Neural progenitor cell (in vitro differentiated cells): Measurements from ENCODE around the gene ZMIZ1. TPM values are rescaled to one million over a fixed set of nuclear protein-coding genes. Genes with fewer than 3 reads are reported as not detected.

Experiments used
- DNase-seq: peaks from one replicate; pipeline ENCODE4 v3.0.0-alpha.2; 2016; ENCODE audit warnings: low spot score
- H2AFZ ChIP-seq: fragments of 200-600 bp; sonication (generic); replicated peaks from 2 replicates; pipeline ENCODE4 v1.6.1; 2016; ENCODE audit warnings: antibody characterized with exemption
- H3F3A ChIP-seq: fragments of 200-600 bp; sonication (generic); 2 replicates; pipeline ENCODE4 v1.6.1; 2016; ENCODE audit warnings: antibody characterized with exemption, low read depth
- H3K27ac ChIP-seq: fragments of 200-600 bp; sonication (generic); 2 replicates; pipeline ENCODE4 v1.5.1; 2016; ENCODE audit warnings: mild to moderate bottlenecking
- H3K27me3 ChIP-seq: fragments of 200-600 bp; sonication (generic); 2 replicates; pipeline ENCODE4 v1.6.1; 2016; ENCODE audit warnings: mild to moderate bottlenecking, moderate library complexity
- H3K36me3 ChIP-seq: fragments of 200-600 bp; sonication (generic); 2 replicates; pipeline ENCODE4 v1.5.1; 2016
- H3K4me1 ChIP-seq: fragments of 200-600 bp; sonication (generic); 2 replicates; pipeline ENCODE4 v1.6.1; 2016; ENCODE audit warnings: mixed run types
- H3K4me2 ChIP-seq: fragments of 200-600 bp; sonication (generic); 2 replicates; pipeline ENCODE4 v1.6.1; 2016
- H3K4me3 ChIP-seq: fragments of 200-600 bp; sonication (generic); 2 replicates; pipeline ENCODE4 v1.5.1; 2016
- H3K79me2 ChIP-seq: fragments of 200-600 bp; sonication (generic); 2 replicates; pipeline ENCODE4 v1.6.1; 2016; ENCODE audit warnings: low read depth
- H3K9ac ChIP-seq: fragments of 200-600 bp; sonication (generic); 2 replicates; pipeline ENCODE4 v1.6.1; 2016
- H3K9me3 ChIP-seq: fragments of 200-600 bp; sonication (generic); 2 replicates; pipeline ENCODE4 v1.5.1; 2016; ENCODE audit warnings: low read depth
- H4K20me1 ChIP-seq: fragments of 200-600 bp; sonication (generic); 2 replicates; pipeline ENCODE4 v1.6.1; 2016; ENCODE audit warnings: low read depth
- H3K27ac Mint-ChIP-seq: 3 replicates; pipeline ENCODE4 v1.8.0; 2021; ENCODE audit warnings: mixed read lengths
- H3K27me3 Mint-ChIP-seq: 2 replicates; pipeline ENCODE4 v1.8.0; 2022; ENCODE audit warnings: low read depth, mild to moderate bottlenecking, inconsistent platforms, moderate library complexity, mixed read lengths; ENCODE audit not compliant: insufficient read depth
- H3K36me3 Mint-ChIP-seq: 3 replicates; pipeline ENCODE4 v1.8.0; 2021; ENCODE audit warnings: mixed read lengths
- H3K4me1 Mint-ChIP-seq: 3 replicates; pipeline ENCODE4 v1.8.0; 2021; ENCODE audit warnings: mixed read lengths
- H3K4me3 Mint-ChIP-seq: 3 replicates; pipeline ENCODE4 v1.8.0; 2021; ENCODE audit warnings: mild to moderate bottlenecking, moderate library complexity, mixed read lengths
- H3K9me3 Mint-ChIP-seq: 3 replicates; pipeline ENCODE4 v1.8.0; 2020; ENCODE audit warnings: mixed read lengths
- EZH2 ChIP-seq: fragments of 200-600 bp; sonication (generic); IDR thresholded peaks from 2 replicates; pipeline ENCODE4 v1.6.1; 2017; ENCODE audit warnings: antibody characterized with exemption, mild to moderate bottlenecking, moderate library complexity
- EZH2phosphoT487 ChIP-seq: fragments of 200-600 bp; sonication (generic); IDR thresholded peaks from 2 replicates; pipeline ENCODE4 v1.6.1; 2017; ENCODE audit warnings: antibody characterized with exemption
- total RNA-seq: library from RNA; depleted of rRNA; stranded (reverse); fragments of >200 nt; gene quantifications from 2 replicates; pipeline ENCODE4 v1.2.3, GENCODE V29; 2015; ENCODE audit warnings: low replicate concordance
- TF ChIP-seq, protein P1 (sequence below): fragments of 200-600 bp; sonication (generic); IDR thresholded peaks from 2 replicates; pipeline ENCODE4 v1.5.1; 2017; ENCODE audit warnings: antibody characterized with exemption, mild to moderate bottlenecking

Gene ZMIZ1
- total RNA-seq, 1 donor from 2014 or later, result 5.8 TPM

DNA sequence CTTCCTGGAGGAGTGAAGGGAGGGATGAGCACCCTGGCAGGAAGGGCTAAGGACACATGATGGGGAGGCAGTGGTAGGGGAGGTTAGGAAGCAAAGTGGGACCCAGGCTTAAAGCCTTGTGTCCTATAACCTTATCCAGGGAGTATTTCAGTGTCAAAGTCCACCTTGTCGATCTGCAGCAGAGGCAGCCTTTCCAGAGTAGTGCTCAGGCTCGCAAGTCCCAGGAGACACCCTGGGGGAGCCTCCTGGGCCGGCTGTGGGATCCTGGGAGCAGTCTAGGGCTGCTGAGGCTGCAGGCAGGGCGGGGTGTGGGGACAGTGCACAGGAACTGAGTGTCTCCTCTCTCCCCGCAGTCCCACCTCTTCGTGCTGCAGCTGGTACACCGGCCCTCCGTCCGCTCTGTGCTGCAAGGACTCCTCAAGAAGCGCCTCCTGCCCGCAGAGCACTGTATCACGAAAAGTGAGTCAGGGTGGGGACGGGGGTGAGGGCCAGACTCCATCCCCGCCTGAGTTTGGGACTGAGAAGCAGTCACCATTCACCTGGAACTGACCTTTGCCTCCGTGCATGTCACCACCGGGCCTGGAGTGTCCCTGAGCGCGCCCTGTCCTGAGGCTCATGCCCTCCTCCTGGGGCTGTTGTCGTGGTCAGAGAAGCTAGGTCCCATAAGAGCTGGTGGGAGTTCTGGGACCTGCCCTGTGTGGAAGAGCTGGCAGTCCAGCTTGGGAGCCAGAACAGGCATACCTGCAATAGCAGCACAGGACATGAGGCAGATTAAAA is 233.2 kb downstream of the ZMIZ1 start:
- Histone ChIP-seq H4K20me1 (no peaks in the 10 kb centered on the region), H3K27me3 (no peaks in the 10 kb centered on the region), H3K9me3 (no peaks in the 10 kb centered on the region), H3K9ac (no peak overlapping the region), H3K4me2 (no peak overlapping the region), H3F3A (no peaks in the 10 kb centered on the region), H2AFZ (no peak overlapping the region), H3K4me1 (no peaks in the 10 kb centered on the region), H3K79me2 (no peaks in the 10 kb centered on the region), H3K4me3 (no peak overlapping the region), H3K36me3 (no peaks in the 10 kb centered on the region), H3K27ac (no peak overlapping the region)
- no peak for DNase-seq
- no peaks in the 10 kb centered on the region for H3K27me3 Mint-ChIP-seq
- no peak overlapping the region for H3K4me3 Mint-ChIP-seq
- no peak overlapping the region for H3K27ac Mint-ChIP-seq
- H3K36me3 Mint-ChIP-seq, result peaks cover 31% of the 10 kb centered on the region
- no peak for TF ChIP-seq EZH2phosphoT487
- TF ChIP-seq EZH2, result no peak
- TF ChIP-seq, protein P1, sequence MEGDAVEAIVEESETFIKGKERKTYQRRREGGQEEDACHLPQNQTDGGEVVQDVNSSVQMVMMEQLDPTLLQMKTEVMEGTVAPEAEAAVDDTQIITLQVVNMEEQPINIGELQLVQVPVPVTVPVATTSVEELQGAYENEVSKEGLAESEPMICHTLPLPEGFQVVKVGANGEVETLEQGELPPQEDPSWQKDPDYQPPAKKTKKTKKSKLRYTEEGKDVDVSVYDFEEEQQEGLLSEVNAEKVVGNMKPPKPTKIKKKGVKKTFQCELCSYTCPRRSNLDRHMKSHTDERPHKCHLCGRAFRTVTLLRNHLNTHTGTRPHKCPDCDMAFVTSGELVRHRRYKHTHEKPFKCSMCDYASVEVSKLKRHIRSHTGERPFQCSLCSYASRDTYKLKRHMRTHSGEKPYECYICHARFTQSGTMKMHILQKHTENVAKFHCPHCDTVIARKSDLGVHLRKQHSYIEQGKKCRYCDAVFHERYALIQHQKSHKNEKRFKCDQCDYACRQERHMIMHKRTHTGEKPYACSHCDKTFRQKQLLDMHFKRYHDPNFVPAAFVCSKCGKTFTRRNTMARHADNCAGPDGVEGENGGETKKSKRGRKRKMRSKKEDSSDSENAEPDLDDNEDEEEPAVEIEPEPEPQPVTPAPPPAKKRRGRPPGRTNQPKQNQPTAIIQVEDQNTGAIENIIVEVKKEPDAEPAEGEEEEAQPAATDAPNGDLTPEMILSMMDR, result no peak
- no peaks in the 10 kb centered on the region for H3K4me1 Mint-ChIP-seq
- H3K9me3 Mint-ChIP-seq, result no peaks in the 10 kb centered on the region

DNA sequence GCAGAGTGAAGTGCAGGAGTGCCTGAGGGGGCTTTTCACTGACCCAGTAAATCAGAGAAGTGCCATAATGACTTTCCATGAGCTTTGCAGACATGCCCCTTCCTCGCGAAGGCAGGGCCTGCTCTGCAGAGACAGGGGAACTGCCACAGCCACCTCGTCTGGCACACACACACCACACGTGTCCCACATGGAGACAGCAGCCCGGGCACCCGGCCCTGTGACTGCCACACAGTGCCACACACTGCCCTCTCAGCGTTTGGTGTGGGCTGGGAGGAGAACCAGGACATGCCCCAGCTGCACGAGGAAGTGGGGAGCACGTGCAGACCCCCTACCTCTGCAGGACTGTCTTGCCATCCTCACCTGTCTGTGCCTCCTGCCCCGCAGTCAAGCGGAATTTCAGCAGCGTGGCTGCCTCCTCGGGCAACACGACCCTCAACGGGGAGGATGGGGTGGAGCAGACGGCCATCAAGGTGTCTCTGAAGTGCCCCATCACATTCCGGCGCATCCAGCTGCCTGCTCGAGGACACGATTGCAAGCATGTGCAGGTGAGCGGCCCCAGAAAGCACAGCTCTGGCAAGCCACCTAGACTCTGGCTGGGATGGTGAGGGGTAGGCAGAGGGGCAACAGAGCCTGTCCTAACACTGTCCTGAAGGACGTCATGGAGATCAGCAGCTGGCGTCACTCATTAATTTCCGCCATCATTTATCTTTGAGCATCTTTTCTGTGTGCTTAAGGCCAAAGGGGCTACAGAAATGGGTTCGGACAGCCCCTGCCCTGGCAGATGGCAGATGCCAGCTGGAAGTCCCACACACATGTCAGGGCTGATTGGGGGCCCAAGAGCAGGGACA is 235.1 kb downstream of the ZMIZ1 start:
- H3K79me2 ChIP-seq, result no peaks in the 10 kb centered on the region
- H3K4me1 ChIP-seq, result no peaks in the 10 kb centered on the region
- H3K4me3 Mint-ChIP-seq, result no peak overlapping the region
- H3K4me3 ChIP-seq, result no peak overlapping the region
- no peak for DNase-seq
- H3F3A ChIP-seq, result no peaks in the 10 kb centered on the region
- peaks cover 3% of the 10 kb centered on the region for H3K27me3 Mint-ChIP-seq
- H3K9me3 Mint-ChIP-seq, result no peaks in the 10 kb centered on the region
- no peak overlapping the region for H3K9ac ChIP-seq
- H3K9me3 ChIP-seq, result no peaks in the 10 kb centered on the region
- no peak overlapping the region for H2AFZ ChIP-seq
- no peaks in the 10 kb centered on the region for H3K27me3 ChIP-seq
- no peak overlapping the region for H3K4me2 ChIP-seq
- TF ChIP-seq, protein P1, result no peak
- TF ChIP-seq EZH2phosphoT487 (no peak), EZH2 (no peak)
- H3K27ac Mint-ChIP-seq, result no peak overlapping the region
- H3K4me1 Mint-ChIP-seq, result no peaks in the 10 kb centered on the region
- H3K36me3 ChIP-seq, result no peaks in the 10 kb centered on the region
- no peaks in the 10 kb centered on the region for H4K20me1 ChIP-seq
- H3K27ac ChIP-seq, result no peak overlapping the region
- peaks cover 27% of the 10 kb centered on the region for H3K36me3 Mint-ChIP-seq

DNA sequence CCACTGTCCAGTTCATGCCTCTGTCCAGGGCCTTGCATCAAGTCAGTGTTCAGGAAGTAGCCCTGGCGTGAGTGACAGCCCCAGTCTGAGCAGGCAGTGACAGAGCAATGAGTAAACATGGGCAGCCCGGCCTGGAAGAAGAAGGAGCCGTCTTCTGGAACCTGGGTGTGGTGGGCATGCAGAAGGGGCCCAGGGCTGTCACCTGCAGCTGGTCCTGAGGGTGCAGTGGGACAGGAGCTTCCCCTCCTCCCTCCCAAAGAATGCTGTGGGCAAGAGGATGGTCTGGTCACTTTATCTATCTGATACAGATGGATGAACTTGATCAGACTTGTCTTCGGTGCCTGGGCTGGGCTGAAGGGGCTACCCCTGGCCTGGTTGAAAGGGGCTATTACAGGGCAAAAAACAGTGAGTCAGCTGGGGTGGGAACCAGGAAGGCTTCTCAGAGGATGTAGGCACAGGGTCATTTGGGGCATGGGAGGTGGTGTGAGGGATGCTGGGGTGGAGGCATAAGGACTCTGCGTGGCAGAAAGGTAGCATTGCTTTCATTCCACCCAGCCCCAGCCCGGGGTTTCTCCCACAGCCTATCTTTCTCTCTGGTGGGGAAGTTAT is 235.8 kb downstream of the ZMIZ1 start:
- H2AFZ ChIP-seq, result no peak overlapping the region
- H3K4me3 Mint-ChIP-seq, result no peak overlapping the region
- peaks cover 30% of the 10 kb centered on the region for H3K36me3 Mint-ChIP-seq

More for the DNA sequence above, 235.8 kb downstream of the ZMIZ1 start:
- Mint-ChIP-seq H3K27me3 (peaks cover 5% of the 10 kb centered on the region), H3K27ac (no peak overlapping the region), H3K9me3 (no peaks in the 10 kb centered on the region), H3K4me1 (peaks cover 3% of the 10 kb centered on the region)
- no peaks in the 10 kb centered on the region for H3K36me3 ChIP-seq
- H3K27me3 ChIP-seq, result no peaks in the 10 kb centered on the region
- H3K4me1 ChIP-seq, result no peaks in the 10 kb centered on the region
- no peaks in the 10 kb centered on the region for H3F3A ChIP-seq
- H3K9ac ChIP-seq, result no peak overlapping the region
- no peaks in the 10 kb centered on the region for H3K79me2 ChIP-seq
- no peak for DNase-seq
- H3K27ac ChIP-seq, result no peak overlapping the region
- TF ChIP-seq EZH2phosphoT487 (no peak), EZH2 (no peak)
- TF ChIP-seq, protein P1, result no peak
- H3K4me3 ChIP-seq, result no peak overlapping the region
- H4K20me1 ChIP-seq, result no peaks in the 10 kb centered on the region
- H3K9me3 ChIP-seq, result no peaks in the 10 kb centered on the region
- H3K4me2 ChIP-seq, result no peak overlapping the region
